Measurements from ENCODE around the gene LECT2. TPM values are rescaled to one million over a fixed set of nuclear protein-coding genes. Genes with fewer than 3 reads are reported as not detected.
A peak's percentile ranks its signal among the peaks of the same experiment; 100 is the strongest.

LECT2 gene
- total and polyA plus RNA-seq, 8 donors = not detected

GRCh38 chr5:135964670-135965320 lies 10.0 kb upstream of the LECT2 start:
- 31 to 64% (median 57%) methylated on average over 1 of the region's 1 CpG for WGBS, 5 donors
- Histone ChIP-seq H3K4me1 (no peaks in the 10 kb centered on the region), H3K9me3 (no peaks in the 10 kb centered on the region), H3K27ac (no peak overlapping the region), H3K36me3 (no peaks in the 10 kb centered on the region), H3K4me3 (no peak overlapping the region), H3K27me3 (no peaks in the 10 kb centered on the region)
- intact Hi-C loops (cut with DNase I; ENCODE audit: low total_unique reads) = no loop called here
- peak in 1 of 2 donors; percentile 74 for DNase-seq
- TF ChIP-seq EP300 (IDR thresholded peaks at IDR 0.05) = no peak
- TF ChIP-seq POLR2A (IDR thresholded peaks at IDR 0.05) = no peak
- no peak for TF ChIP-seq CTCF (IDR thresholded peaks at IDR 0.05)
- TF ChIP-seq POLR2AphosphoS5 (IDR thresholded peaks at IDR 0.05) = no peak

- H3K4me3 ChIP-seq = no peak overlapping the region
- intact Hi-C loops (cut with DNase I; ENCODE audit: low total_unique reads) = no loop called here
- 77 to 83% (median 82%) methylated on average over 4 of the region's 4 CpGs for WGBS, 5 donors
- no peak overlapping the region for H3K27ac ChIP-seq
- DNase-seq = no peak
- peaks cover 0 to 5% (median 0%) of the 10 kb centered on the region in 3 donors for H3K27me3 ChIP-seq
- no peaks in the 10 kb centered on the region for H3K4me1 ChIP-seq
- H3K9me3 ChIP-seq = no peaks in the 10 kb centered on the region
- TF ChIP-seq CTCF (IDR thresholded peaks at IDR 0.05) (no peak), POLR2A (IDR thresholded peaks at IDR 0.05) (no peak), POLR2AphosphoS5 (IDR thresholded peaks at IDR 0.05) (no peak), EP300 (IDR thresholded peaks at IDR 0.05) (no peak)
- no peaks in the 10 kb centered on the region for H3K36me3 ChIP-seq
Observed at GRCh38 chr5:135955525-135955924, 742 bp upstream of the LECT2 start.

DNA sequence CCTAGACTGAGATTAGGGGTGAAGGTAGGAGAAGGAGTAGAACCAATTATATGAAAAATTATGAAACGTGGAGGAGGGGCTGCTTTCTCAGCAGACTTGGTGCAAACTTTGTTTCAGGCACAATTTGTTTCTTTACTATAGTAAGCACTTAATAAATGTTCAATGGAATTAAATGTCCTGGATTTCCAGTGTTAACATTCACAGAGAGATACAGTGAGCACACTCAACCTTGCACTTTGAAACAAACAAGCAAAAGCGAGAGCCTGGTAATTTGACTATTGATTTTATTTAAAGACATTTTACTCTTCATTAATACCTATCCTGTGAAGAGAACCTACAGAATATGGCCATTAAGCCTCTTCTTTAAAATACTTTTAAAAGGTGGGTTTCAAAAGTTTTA lies 933 bp downstream of the LECT2 start:
- H3K4me3 ChIP-seq = no peak overlapping the region
- H3K4me1 ChIP-seq = no peaks in the 10 kb centered on the region
- DNase-seq = no peak
- H3K36me3 ChIP-seq = no peaks in the 10 kb centered on the region
- no peak for TF ChIP-seq POLR2A (IDR thresholded peaks at IDR 0.05)
- TF ChIP-seq POLR2AphosphoS5 (IDR thresholded peaks at IDR 0.05) = no peak
- peaks cover 0 to 5% (median 0%) of the 10 kb centered on the region in 3 donors for H3K27me3 ChIP-seq
- H3K9me3 ChIP-seq = no peaks in the 10 kb centered on the region
- no peak overlapping the region for H3K27ac ChIP-seq
- intact Hi-C loops (cut with DNase I; ENCODE audit: low total_unique reads) = no loop called here
- 64 to 75% (median 70%) methylated on average over 2 of the region's 2 CpGs for WGBS, 5 donors

- WGBS, 5 donors = 78 to 91% (median 86%) methylated on average over 4 of the region's 4 CpGs
- Histone ChIP-seq H3K4me3 (no peak overlapping the region), H3K27ac (no peak overlapping the region), H3K4me1 (no peaks in the 10 kb centered on the region), H3K36me3 (no peaks in the 10 kb centered on the region), H3K9me3 (no peaks in the 10 kb centered on the region), H3K27me3 (peaks cover 0 to 5% (median 0%) of the 10 kb centered on the region in 3 donors)
- intact Hi-C loops (cut with DNase I; ENCODE audit: low total_unique reads) = no loop called here
- TF ChIP-seq POLR2AphosphoS5 (IDR thresholded peaks at IDR 0.05) = no peak
- DNase-seq = no peak
Observed at GRCh38 chr5:135952683-135953082, 2.1 kb downstream of the LECT2 start.

DNA sequence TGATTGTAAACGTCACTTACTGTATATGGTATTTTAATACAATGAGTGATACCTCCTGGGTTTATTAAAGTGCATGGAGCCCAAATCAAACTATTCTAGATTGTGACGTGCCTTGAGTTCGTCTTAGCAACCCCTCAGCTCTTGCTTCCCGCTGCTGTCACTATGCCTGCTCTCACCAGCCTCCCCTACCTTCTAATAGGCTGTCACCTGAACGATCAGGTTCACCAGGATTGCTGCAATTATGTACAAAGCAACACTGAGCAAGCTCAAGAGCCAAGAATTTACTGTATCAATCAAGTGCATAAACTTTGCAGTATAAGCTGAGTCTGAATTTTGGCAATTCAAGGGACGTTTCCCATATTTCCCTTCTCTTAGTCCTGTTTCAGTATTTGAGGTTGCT lies 3.0 kb downstream of the LECT2 start:
- Histone ChIP-seq H3K27ac (no peak overlapping the region), H3K4me1 (no peaks in the 10 kb centered on the region), H3K9me3 (no peaks in the 10 kb centered on the region), H3K4me3 (no peak overlapping the region), H3K27me3 (peaks cover 0 to 5% (median 0%) of the 10 kb centered on the region in 3 donors), H3K36me3 (no peaks in the 10 kb centered on the region)
- WGBS, 5 donors = 74 to 85% (median 77%) methylated on average over 6 of the region's 6 CpGs
- DNase-seq = no peak
- TF ChIP-seq POLR2A (IDR thresholded peaks at IDR 0.05) (no peak), POLR2AphosphoS5 (IDR thresholded peaks at IDR 0.05) (no peak), EP300 (IDR thresholded peaks at IDR 0.05) (no peak), CTCF (IDR thresholded peaks at IDR 0.05) (no peak)
- intact Hi-C loops (cut with DNase I; ENCODE audit: low total_unique reads) = no loop called here
